ENCODE results near the gene FAM3B. TPM values are rescaled to one million over a fixed set of nuclear protein-coding genes. Genes with fewer than 3 reads are reported as not detected.

FAM3B gene
- total RNA-seq, 1 donor from 2014 or later: 0.23 TPM

- no peaks in the 10 kb centered on the region for H3K27me3 Mint-ChIP-seq (ENCODE audit: low read depth)
Measured at GRCh38 chr21:41397471-41397891, 80.9 kb downstream of the FAM3B start.

DNA sequence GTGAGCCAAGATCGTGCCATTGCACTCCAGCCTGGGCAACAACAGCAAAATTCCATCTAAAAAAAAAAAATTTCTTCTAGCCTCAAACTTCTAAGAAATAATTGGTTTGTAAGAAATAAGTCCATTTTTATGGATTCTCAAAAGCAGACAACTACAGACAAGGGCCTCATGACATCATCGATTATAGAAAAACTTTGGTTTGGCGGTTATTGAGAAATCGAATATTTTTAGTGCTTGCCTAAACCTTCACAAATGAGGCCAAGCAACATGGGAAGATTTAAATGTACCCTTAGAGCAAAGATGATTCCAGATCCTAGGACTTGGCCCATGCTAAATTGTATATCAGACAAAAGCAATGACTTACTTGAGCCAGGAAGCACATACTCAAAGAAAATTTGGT, 81.7 kb downstream of the FAM3B start:
- Mint-ChIP-seq H3K4me1 (peaks cover 8% of the 10 kb centered on the region), H3K36me3 (ENCODE audit: low read depth) (no peaks in the 10 kb centered on the region), H3K27me3 (ENCODE audit: low read depth) (no peaks in the 10 kb centered on the region), H3K27ac (ENCODE audit: unreplicated experiment) (no peak overlapping the region), H3K4me3 (no peak overlapping the region), H3K9me3 (peaks cover 5% of the 10 kb centered on the region)
- DNase-seq (ENCODE audit: low read depth, low spot score): no peak
- TF ChIP-seq, protein P1, sequence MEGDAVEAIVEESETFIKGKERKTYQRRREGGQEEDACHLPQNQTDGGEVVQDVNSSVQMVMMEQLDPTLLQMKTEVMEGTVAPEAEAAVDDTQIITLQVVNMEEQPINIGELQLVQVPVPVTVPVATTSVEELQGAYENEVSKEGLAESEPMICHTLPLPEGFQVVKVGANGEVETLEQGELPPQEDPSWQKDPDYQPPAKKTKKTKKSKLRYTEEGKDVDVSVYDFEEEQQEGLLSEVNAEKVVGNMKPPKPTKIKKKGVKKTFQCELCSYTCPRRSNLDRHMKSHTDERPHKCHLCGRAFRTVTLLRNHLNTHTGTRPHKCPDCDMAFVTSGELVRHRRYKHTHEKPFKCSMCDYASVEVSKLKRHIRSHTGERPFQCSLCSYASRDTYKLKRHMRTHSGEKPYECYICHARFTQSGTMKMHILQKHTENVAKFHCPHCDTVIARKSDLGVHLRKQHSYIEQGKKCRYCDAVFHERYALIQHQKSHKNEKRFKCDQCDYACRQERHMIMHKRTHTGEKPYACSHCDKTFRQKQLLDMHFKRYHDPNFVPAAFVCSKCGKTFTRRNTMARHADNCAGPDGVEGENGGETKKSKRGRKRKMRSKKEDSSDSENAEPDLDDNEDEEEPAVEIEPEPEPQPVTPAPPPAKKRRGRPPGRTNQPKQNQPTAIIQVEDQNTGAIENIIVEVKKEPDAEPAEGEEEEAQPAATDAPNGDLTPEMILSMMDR (conservative IDR thresholded peaks at IDR 0.05): no peak

More at GRCh38 chr21:41397471-41397891, 80.9 kb downstream of the FAM3B start:
- Mint-ChIP-seq H3K27ac (ENCODE audit: unreplicated experiment) (no peak overlapping the region), H3K4me1 (peaks cover 6% of the 10 kb centered on the region), H3K9me3 (peaks cover 7% of the 10 kb centered on the region), H3K36me3 (ENCODE audit: low read depth) (no peaks in the 10 kb centered on the region), H3K4me3 (no peak overlapping the region)
- no peak for DNase-seq (ENCODE audit: low read depth, low spot score)
- TF ChIP-seq, protein P1 (conservative IDR thresholded peaks at IDR 0.05): no peak

- H3K36me3 Mint-ChIP-seq (ENCODE audit: low read depth): no peaks in the 10 kb centered on the region
- H3K4me3 Mint-ChIP-seq: no peak overlapping the region
- DNase-seq (ENCODE audit: low read depth, low spot score): no peak
- H3K4me1 Mint-ChIP-seq: peaks cover 14% of the 10 kb centered on the region
- no peak overlapping the region for H3K27ac Mint-ChIP-seq (ENCODE audit: unreplicated experiment)
- H3K27me3 Mint-ChIP-seq (ENCODE audit: low read depth): no peaks in the 10 kb centered on the region
- TF ChIP-seq, protein P1 (conservative IDR thresholded peaks at IDR 0.05): no peak
- peaks cover 2% of the 10 kb centered on the region for H3K9me3 Mint-ChIP-seq
Measured at GRCh38 chr21:41398831-41399230, 82.2 kb downstream of the FAM3B start.

GRCh38 chr21:41399246-41399800, 82.7 kb downstream of the FAM3B start:
- no peak for DNase-seq (ENCODE audit: low read depth, low spot score)
- no peaks in the 10 kb centered on the region for H3K27me3 Mint-ChIP-seq (ENCODE audit: low read depth)
- H3K27ac Mint-ChIP-seq (ENCODE audit: unreplicated experiment): no peak overlapping the region
- H3K4me3 Mint-ChIP-seq: no peak overlapping the region
- H3K4me1 Mint-ChIP-seq: peaks cover 16% of the 10 kb centered on the region
- no peaks in the 10 kb centered on the region for H3K36me3 Mint-ChIP-seq (ENCODE audit: low read depth)
- TF ChIP-seq, protein P1 (conservative IDR thresholded peaks at IDR 0.05): no peak
- peaks cover 2% of the 10 kb centered on the region for H3K9me3 Mint-ChIP-seq

GRCh38 chr21:41402231-41402630, 85.6 kb downstream of the FAM3B start:
- Mint-ChIP-seq H3K27ac (ENCODE audit: unreplicated experiment) (no peak overlapping the region), H3K27me3 (ENCODE audit: low read depth) (no peaks in the 10 kb centered on the region), H3K4me1 (peaks cover 13% of the 10 kb centered on the region), H3K4me3 (no peak overlapping the region), H3K9me3 (peaks cover 2% of the 10 kb centered on the region), H3K36me3 (ENCODE audit: low read depth) (no peaks in the 10 kb centered on the region)
- DNase-seq (ENCODE audit: low read depth, low spot score): no peak
- TF ChIP-seq, protein P1 (conservative IDR thresholded peaks at IDR 0.05): no peak
